ENCODE measurements around the gene COG5. TPM values are rescaled to one million over a fixed set of nuclear protein-coding genes. Genes with fewer than 3 reads are reported as not detected.

The COG5 gene
- total and polyA plus RNA-seq, 4 experiments from 2014 or later: 39.3 to 87.8 (median 64.6) TPM

GRCh38 chr7:107291434-107291833, 272.3 kb downstream of the COG5 start:
- Mint-ChIP-seq H3K27me3 (no peaks in the 10 kb centered on the region), H3K4me1 (no peaks in the 10 kb centered on the region), H3K27ac (no peak overlapping the region), H3K36me3 (peaks cover 39 to 58% of the 10 kb centered on the region in 2 donors), H3K4me3 (no peak overlapping the region), H3K9me3 (peaks cover 0 to 3% (median 0%) of the 10 kb centered on the region in 8 donors)
- no peaks in the 10 kb centered on the region for H3K27me3 ChIP-seq (ENCODE audit: insufficient read depth, low read length)
- no peaks in the 10 kb centered on the region for H3K9me3 ChIP-seq (ENCODE audit: control insufficient read depth in 1 of 2, low read length in 2 of 2)
- intact Hi-C loops (cut with micrococcal nuclease): no loop called here
- DNase-seq: no peak
- H3K27ac ChIP-seq (ENCODE audit: low read depth, low read length): no peak overlapping the region
- no peak overlapping the region for H3K4me3 ChIP-seq (ENCODE audit: low read length in 2 of 2)
- no peaks in the 10 kb centered on the region for H3K36me3 ChIP-seq (ENCODE audit: insufficient read depth, low read length)
- ChIA-PET CTCF (ENCODE audit: partially characterized antibody) (no interaction called here), POLR2A (ENCODE audit: partially characterized antibody) (no interaction called here)
- H3K4me1 ChIP-seq (ENCODE audit: insufficient read depth, low read length): no peaks in the 10 kb centered on the region

DNA sequence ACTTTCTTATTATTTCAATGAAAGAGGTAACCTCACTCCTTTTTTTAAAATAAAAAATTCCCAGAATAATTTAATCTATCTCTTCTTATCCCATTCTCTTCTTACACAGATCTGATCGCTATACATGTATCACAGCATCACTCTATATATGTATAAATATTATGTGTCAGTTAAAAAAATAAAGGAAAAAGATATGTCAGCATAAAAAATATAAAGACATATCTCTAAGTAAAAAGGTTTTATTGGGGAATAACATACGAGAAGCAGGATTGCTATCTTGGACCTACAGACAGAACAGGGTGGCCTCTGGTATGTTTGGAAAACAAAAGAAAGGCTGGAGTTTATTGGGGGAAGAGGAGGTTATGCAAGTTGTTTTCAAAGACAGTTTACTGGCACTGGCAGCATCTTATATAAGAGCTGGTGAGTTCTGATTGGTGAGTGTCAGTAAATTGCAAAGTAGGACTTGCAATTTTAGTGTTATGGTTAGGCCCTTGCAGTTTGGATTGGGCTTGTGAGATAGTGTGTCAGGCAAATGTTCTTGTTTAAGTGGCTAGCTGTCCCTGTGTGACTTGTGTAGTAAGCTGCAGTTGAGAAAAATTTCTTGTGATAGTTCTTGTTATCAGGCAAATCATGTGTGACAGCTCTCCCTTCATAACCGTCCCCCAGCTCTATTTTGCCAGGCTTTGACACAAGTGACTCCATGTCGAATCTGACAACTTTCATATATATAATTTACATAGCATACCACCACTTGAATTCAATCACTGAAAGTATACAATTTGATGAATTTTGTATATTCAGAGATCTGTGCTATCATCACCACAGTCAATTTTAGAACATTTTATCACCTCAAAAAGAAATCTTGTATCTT, 276.7 kb downstream of the COG5 start:
- Histone ChIP-seq H3K27ac (ENCODE audit: low read depth, low read length) (no peak overlapping the region), H3K36me3 (ENCODE audit: insufficient read depth, low read length) (no peaks in the 10 kb centered on the region), H3K9me3 (ENCODE audit: control insufficient read depth in 1 of 2, low read length in 2 of 2) (no peaks in the 10 kb centered on the region), H3K27me3 (ENCODE audit: insufficient read depth, low read length) (no peaks in the 10 kb centered on the region), H3K4me1 (ENCODE audit: insufficient read depth, low read length) (no peaks in the 10 kb centered on the region), H3K4me3 (ENCODE audit: low read length in 2 of 2) (no peak overlapping the region)
- H3K27ac Mint-ChIP-seq: peak overlapping the region in 1 of 7 donors; percentile 2
- ChIA-PET POLR2A (ENCODE audit: partially characterized antibody) (no interaction called here), CTCF (ENCODE audit: partially characterized antibody) (no interaction called here)
- no peaks in the 10 kb centered on the region for H3K27me3 Mint-ChIP-seq
- H3K4me1 Mint-ChIP-seq: no peaks in the 10 kb centered on the region
- peaks cover 45 to 55% of the 10 kb centered on the region in 2 donors for H3K36me3 Mint-ChIP-seq
- H3K4me3 Mint-ChIP-seq: no peak overlapping the region
- H3K9me3 Mint-ChIP-seq: peaks cover 0 to 3% (median 0%) of the 10 kb centered on the region in 8 donors
- intact Hi-C loops (cut with micrococcal nuclease): no loop called here
- no peak for DNase-seq

DNA sequence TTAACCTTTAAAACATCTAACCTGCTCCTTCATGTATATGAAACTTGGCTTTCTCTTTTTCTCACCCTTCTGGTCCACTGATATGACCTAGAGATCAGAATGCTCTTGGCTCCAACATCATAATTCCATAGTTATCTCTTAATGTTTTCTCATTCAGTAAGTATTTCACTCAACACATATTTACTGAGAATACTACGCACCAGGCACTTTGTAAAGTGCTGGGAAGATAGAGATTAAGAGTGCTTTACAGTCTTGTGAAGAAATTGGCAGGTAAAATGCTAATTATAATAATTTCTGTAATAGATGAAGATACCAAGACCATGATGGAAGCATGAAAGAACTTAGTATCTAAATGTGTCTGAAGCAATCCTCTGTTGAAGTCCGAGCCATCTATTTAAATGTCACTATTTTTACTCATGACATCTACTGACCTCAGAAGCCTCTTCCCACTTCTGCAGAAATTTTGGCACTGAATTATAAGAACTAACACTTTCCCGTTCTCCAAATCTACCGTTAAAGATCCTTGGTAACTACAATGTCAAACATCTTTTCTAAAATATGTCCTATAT, 278.7 kb downstream of the COG5 start:
- CTCF ChIA-PET (ENCODE audit: partially characterized antibody): no interaction called here

GRCh38 chr7:107277331-107277730, 286.4 kb downstream of the COG5 start:
- H3K36me3 Mint-ChIP-seq: peaks cover 42 to 46% of the 10 kb centered on the region in 2 donors

More for the DNA sequence above, 278.7 kb downstream of the COG5 start:
- Histone ChIP-seq H3K9me3 (ENCODE audit: control insufficient read depth in 1 of 2, low read length in 2 of 2) (no peaks in the 10 kb centered on the region), H3K27me3 (ENCODE audit: insufficient read depth, low read length) (no peaks in the 10 kb centered on the region), H3K4me1 (ENCODE audit: insufficient read depth, low read length) (no peaks in the 10 kb centered on the region), H3K4me3 (ENCODE audit: low read length in 2 of 2) (no peak overlapping the region), H3K27ac (ENCODE audit: low read depth, low read length) (no peak overlapping the region), H3K36me3 (ENCODE audit: insufficient read depth, low read length) (no peaks in the 10 kb centered on the region)
- no peak overlapping the region for H3K4me3 Mint-ChIP-seq
- no peaks in the 10 kb centered on the region for H3K4me1 Mint-ChIP-seq
- no peaks in the 10 kb centered on the region for H3K9me3 Mint-ChIP-seq
- peaks cover 33 to 39% of the 10 kb centered on the region in 2 donors for H3K36me3 Mint-ChIP-seq
- no peak overlapping the region for H3K27ac Mint-ChIP-seq
- no peaks in the 10 kb centered on the region for H3K27me3 Mint-ChIP-seq
- DNase-seq: no peak
- POLR2A ChIA-PET (ENCODE audit: partially characterized antibody): no interaction called here
- intact Hi-C loops (cut with micrococcal nuclease): no loop called here

GRCh38 chr7:107276220-107276827, 287.4 kb downstream of the COG5 start:
- no peaks in the 10 kb centered on the region for H3K36me3 ChIP-seq (ENCODE audit: insufficient read depth, low read length)
- H3K4me3 ChIP-seq (ENCODE audit: low read length in 2 of 2): no peak overlapping the region
- POLR2A ChIA-PET (ENCODE audit: partially characterized antibody): no interaction called here
- intact Hi-C loops (cut with micrococcal nuclease): no loop called here
- no peaks in the 10 kb centered on the region for H3K4me1 ChIP-seq (ENCODE audit: insufficient read depth, low read length)
- DNase-seq: no peak
- no peaks in the 10 kb centered on the region for H3K27me3 ChIP-seq (ENCODE audit: insufficient read depth, low read length)
- Mint-ChIP-seq H3K4me1 (no peaks in the 10 kb centered on the region), H3K27ac (no peak overlapping the region), H3K4me3 (no peak overlapping the region), H3K27me3 (no peaks in the 10 kb centered on the region), H3K36me3 (peaks cover 39 to 42% of the 10 kb centered on the region in 2 donors), H3K9me3 (peaks cover 0 to 1% (median 0%) of the 10 kb centered on the region in 8 donors)
- CTCF ChIA-PET (ENCODE audit: partially characterized antibody): no interaction called here
- no peaks in the 10 kb centered on the region for H3K9me3 ChIP-seq (ENCODE audit: control insufficient read depth in 1 of 2, low read length in 2 of 2)
- H3K27ac ChIP-seq (ENCODE audit: low read depth, low read length): no peak overlapping the region

More at GRCh38 chr7:107277331-107277730, 286.4 kb downstream of the COG5 start:
- no peak overlapping the region for H3K4me3 Mint-ChIP-seq
- intact Hi-C loops (cut with micrococcal nuclease): no loop called here
- H3K9me3 Mint-ChIP-seq: peaks cover 0 to 1% (median 0%) of the 10 kb centered on the region in 8 donors
- no peak overlapping the region for H3K27ac Mint-ChIP-seq
- ChIA-PET CTCF (ENCODE audit: partially characterized antibody) (no interaction called here), POLR2A (ENCODE audit: partially characterized antibody) (no interaction called here)
- no peaks in the 10 kb centered on the region for H3K27me3 Mint-ChIP-seq
- Histone ChIP-seq H3K4me3 (ENCODE audit: low read length in 2 of 2) (no peak overlapping the region), H3K9me3 (ENCODE audit: control insufficient read depth in 1 of 2, low read length in 2 of 2) (no peaks in the 10 kb centered on the region), H3K27me3 (ENCODE audit: insufficient read depth, low read length) (no peaks in the 10 kb centered on the region), H3K27ac (ENCODE audit: low read depth, low read length) (no peak overlapping the region), H3K36me3 (ENCODE audit: insufficient read depth, low read length) (no peaks in the 10 kb centered on the region), H3K4me1 (ENCODE audit: insufficient read depth, low read length) (no peaks in the 10 kb centered on the region)
- no peak for DNase-seq
- no peaks in the 10 kb centered on the region for H3K4me1 Mint-ChIP-seq

DNA sequence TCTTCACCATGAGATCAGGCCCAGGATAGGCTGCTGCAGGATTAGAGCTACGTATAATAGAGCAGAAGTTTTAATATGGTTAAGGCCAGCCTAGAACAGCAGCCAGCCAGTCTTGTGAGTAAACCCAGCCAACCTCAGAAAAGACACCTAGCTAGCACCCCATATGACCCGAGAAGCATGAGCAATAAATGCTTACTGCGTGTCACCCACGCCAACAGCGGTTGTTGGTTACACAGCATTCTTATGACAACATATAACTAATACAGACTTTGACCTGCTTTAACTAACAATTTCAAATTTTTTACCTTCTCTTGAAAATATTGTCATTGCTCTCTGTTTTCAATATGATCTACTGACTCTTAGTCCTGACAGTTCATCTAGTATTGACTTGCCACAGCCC, 289.2 kb downstream of the COG5 start:
- peaks cover 3% of the 10 kb centered on the region for H3K36me3 ChIP-seq (ENCODE audit: insufficient read depth, low read length)
- peaks cover 43 to 44% of the 10 kb centered on the region in 2 donors for H3K36me3 Mint-ChIP-seq
- H3K27ac ChIP-seq (ENCODE audit: low read depth, low read length): no peak overlapping the region
- intact Hi-C loops (cut with micrococcal nuclease): no loop called here
- no peaks in the 10 kb centered on the region for H3K4me1 Mint-ChIP-seq
- H3K9me3 Mint-ChIP-seq: peaks cover 0 to 1% (median 0%) of the 10 kb centered on the region in 8 donors
- H3K9me3 ChIP-seq (ENCODE audit: control insufficient read depth in 1 of 2, low read length in 2 of 2): no peaks in the 10 kb centered on the region
- no peak for DNase-seq
- POLR2A ChIA-PET (ENCODE audit: partially characterized antibody): no interaction called here
- H3K4me3 ChIP-seq (ENCODE audit: low read length in 2 of 2): no peak overlapping the region
- H3K27me3 ChIP-seq (ENCODE audit: insufficient read depth, low read length): no peaks in the 10 kb centered on the region
- no peaks in the 10 kb centered on the region for H3K27me3 Mint-ChIP-seq
- H3K4me1 ChIP-seq (ENCODE audit: insufficient read depth, low read length): no peaks in the 10 kb centered on the region
- no peak overlapping the region for H3K4me3 Mint-ChIP-seq
- CTCF ChIA-PET (ENCODE audit: partially characterized antibody): no interaction called here
- peak overlapping the region in 2 of 7 donors; percentile 59 to 70 for H3K27ac Mint-ChIP-seq

GRCh38 chr7:107269790-107270189, 293.9 kb downstream of the COG5 start:
- no peaks in the 10 kb centered on the region for H3K9me3 Mint-ChIP-seq
- Histone ChIP-seq H3K27ac (ENCODE audit: low read depth, low read length) (no peak overlapping the region), H3K9me3 (ENCODE audit: control insufficient read depth in 1 of 2, low read length in 2 of 2) (no peaks in the 10 kb centered on the region), H3K4me3 (ENCODE audit: low read length in 2 of 2) (no peak overlapping the region), H3K27me3 (ENCODE audit: insufficient read depth, low read length) (no peaks in the 10 kb centered on the region), H3K4me1 (ENCODE audit: insufficient read depth, low read length) (no peaks in the 10 kb centered on the region), H3K36me3 (ENCODE audit: insufficient read depth, low read length) (peaks cover 3% of the 10 kb centered on the region)
- intact Hi-C loops (cut with micrococcal nuclease): no loop called here
- no peak overlapping the region for H3K27ac Mint-ChIP-seq
- ChIA-PET POLR2A (ENCODE audit: partially characterized antibody) (no interaction called here), CTCF (ENCODE audit: partially characterized antibody) (no interaction called here)
- H3K4me1 Mint-ChIP-seq: no peaks in the 10 kb centered on the region
- DNase-seq: no peak
- peaks cover 24 to 42% of the 10 kb centered on the region in 2 donors for H3K36me3 Mint-ChIP-seq
- no peak overlapping the region for H3K4me3 Mint-ChIP-seq
- no peaks in the 10 kb centered on the region for H3K27me3 Mint-ChIP-seq
